GM21381 (cell line): Measurements from ENCODE around the gene DUOXA2.

ENCODE experiments used
- ATAC-seq: cut with Tn5 transposase; IDR thresholded peaks from one replicate; pipeline ENCODE4 v1.9.1; 2021; ENCODE audit warnings: mild to moderate bottlenecking, moderate library complexity; ENCODE audit not compliant: unreplicated experiment

DUOXA2 gene

DNA sequence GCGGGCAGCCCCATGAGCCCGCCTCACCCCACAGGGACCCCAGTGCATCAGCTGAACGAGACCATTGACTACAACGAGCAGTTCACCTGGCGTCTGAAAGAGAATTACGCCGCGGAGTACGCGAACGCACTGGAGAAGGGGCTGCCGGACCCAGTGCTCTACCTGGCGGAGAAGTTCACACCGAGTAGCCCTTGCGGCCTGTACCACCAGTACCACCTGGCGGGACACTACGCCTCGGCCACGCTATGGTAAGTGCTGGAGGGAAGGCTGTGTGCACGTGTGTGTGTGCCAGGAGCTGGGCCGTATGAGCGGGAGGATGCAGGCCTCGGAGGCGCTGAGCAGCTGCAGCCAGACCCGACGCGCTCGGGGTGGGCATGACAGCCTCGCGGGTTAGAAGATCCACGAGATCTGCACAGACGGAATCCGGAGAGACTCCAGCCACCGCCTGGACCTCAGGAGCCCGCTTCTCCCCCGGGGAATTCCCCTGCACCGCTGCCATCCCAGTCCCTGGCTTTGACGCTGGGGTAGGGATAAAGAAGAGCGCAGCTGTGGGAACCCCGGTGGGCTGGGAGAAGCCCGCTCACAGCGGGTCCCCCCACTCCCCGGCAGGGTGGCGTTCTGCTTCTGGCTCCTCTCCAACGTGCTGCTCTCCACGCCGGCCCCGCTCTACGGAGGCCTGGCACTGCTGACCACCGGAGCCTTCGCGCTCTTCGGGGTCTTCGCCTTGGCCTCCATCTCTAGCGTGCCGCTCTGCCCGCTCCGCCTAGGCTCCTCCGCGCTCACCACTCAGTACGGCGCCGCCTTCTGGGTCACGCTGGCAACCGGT lies 2.6 kb downstream of the DUOXA2 start:
- no peak for ATAC-seq

DNA sequence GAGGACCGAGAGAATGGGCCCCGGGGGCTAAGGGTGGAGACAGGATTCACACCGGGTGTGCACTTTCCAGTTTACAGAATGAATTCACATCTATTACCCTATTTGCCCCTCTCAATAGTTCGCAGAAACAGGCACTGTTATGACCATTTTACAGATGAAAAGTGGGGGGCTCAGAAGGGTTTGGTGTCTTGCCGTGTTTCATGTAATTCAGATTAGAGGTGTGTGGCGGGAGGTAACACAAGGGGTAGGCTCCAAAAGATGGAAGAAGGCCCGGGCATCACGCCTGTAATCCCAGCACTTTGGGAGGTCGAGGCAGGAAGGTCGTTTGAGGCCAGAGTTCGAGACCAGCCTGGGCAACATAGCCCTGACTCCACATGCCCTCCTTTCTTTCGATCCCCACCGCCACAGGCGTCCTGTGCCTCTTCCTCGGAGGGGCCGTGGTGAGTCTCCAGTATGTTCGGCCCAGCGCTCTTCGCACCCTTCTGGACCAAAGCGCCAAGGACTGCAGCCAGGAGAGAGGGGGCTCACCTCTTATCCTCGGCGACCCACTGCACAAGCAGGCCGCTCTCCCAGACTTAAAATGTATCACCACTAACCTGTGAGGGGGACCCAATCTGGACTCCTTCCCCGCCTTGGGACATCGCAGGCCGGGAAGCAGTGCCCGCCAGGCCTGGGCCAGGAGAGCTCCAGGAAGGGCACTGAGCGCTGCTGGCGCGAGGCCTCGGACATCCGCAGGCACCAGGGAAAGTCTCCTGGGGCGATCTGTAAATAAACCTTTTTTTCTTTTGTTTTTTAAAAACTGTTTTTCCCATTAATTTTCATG lies 3.4 kb downstream of the DUOXA2 start:
- ATAC-seq = no peak

DNA sequence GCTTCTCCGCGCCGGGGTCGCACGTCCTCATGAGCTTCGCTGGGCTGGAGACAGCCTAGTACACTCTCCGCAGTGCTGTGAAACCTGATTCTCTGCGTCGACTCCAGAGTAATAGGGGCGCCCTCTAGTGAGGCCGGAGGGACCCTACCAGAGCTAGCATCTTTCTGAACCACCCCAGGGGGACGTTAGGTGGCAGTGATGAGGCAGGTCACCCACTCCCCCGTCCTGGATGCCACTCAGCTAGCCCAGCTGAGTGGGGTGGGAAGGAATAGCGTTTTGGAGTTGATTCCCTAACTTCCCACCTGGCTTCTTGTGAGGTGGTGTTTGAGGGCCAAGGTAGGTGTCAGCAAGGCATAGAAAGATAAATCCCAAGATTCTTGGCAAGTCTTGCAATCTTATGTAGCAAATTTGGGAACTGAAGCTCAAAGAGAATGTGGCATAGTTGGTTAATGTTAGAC lies 4.0 kb downstream of the DUOXA2 start:
- peak; percentile 88 for ATAC-seq

DNA sequence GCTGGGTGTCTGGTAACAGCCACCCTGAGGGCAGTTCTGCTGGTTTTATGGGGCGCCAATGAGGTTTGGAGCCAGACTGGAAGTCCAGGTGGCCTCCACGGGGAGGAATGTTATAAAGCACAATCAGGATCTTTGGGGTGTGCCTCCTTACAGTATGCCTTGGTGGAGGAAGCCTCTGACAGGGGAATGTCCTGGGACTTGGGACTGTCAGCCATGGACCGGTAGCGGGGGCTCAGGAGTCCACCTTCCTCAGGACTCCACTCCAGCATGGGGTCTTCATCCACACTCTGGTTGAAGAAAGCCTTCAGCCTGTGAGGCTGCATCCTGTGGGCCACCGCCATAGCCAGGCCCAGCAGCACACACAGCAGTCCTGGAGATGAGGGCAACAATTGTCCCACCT lies 4.9 kb downstream of the DUOXA2 start:
- no peak for ATAC-seq

DNA sequence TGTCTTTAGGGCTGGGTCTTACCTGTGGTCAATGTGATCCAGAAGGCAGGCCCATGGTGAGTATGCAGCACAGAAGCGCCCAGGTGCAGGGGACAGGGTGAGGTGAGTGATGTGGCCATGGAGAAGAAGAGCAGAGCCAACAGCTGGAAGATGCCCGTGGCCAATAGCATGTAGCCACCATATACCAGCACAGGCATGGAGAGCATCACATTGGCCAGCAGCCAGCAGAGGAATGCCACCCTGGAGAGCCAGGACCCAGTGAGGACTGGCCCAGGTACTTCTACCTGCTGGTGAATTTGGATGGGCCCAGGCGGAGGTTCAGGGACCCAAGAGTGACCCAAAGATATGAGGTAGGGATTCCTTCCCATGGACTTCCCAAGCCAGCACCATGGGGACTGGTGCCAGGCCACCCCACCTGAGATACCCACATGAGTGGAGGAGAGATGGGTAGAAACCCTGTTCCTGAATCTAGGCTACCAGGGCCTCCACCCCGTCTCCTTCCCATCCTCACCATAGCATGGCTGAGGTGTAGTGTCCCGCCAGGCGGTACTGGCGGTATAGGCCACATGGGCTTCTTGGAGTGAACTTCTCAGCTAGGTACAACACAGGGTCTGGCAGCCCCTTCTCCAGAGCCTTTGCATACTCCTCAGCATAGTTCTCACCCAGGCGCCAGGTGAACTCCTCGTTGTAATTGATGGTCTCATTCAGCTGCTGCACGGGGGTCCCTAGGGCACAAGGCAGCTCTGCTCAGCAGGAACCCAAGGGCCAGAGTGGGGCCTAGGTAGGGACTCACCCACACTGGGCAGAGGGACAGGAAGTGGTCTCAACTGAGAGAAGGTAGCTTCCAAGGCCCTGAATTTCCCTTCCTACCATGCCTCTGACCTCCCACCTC lies 6.2 kb downstream of the DUOXA2 start:
- no peak for ATAC-seq

DNA sequence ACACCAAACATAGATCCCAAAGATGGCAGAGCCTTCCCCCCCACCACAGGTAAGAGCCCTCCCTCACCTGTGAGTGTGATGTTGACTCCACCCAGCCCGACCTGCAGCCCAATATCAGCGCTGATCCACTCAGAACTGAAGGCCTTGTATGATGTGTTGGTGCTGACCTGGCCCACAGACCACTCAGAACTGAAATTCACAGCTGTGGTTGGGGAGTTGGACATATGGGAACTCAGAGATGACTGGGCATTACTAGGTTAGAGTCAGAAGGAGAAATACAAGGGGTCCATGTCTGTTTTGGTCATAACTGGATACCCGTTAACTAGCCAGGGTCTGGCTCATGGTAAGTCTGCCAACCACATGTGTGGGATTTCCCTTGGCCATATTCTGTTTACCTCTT lies 6.9 kb downstream of the DUOXA2 start:
- no peak for ATAC-seq

DNA sequence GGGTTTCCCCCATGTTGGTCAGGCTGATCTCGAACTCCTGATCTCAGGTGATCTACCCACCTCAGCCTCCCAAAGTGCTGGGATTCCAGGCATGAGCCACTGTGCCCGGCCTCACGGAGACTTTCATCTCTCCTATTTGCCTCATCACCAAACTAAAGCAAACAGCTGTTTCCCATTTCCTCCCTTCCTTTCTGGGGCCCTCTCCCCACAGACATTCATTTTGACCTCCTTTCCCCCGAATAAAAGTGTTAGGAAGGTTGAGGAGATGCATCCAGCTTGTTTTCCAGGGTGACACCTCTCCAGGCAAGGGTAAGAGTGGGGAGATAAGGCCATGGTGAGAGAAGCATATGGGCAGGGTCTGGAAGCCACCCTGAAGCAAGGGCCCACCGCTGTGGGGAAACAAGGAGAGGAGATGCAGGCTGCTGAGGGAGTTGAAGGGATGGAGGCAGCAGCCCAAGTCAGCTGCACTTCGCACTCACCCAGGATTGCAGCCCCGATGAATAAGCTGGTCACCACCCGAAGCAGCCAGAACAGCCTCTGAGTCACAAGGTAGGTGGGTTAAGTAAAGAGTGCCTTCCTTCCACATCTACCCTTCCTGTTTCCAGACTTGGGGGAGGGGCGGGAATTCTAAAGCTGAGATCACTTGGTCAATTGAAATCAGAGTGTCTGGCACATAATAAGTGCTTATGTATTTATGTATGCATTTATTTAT lies 7.7 kb downstream of the DUOXA2 start:
- ATAC-seq = no peak

DNA sequence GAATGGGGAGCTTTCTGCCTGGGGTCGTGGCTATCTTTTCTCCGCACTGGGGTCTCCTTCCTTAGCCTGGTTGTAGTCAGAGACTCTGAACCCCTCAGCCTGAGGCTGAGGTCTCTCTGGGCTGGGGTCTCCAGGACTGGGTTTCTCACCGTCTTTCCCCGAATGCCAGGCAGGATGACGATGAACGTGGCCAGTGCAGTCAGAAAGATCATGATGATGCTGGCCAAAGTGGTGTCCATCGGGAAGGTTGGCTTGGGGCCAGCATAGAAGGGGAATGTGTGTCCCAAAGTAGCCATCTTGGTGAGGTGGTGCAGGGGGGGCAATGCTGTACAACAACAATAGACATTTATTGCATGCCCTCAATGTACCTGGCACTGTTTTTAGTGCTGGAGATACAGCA lies 8.6 kb downstream of the DUOXA2 start:
- no peak for ATAC-seq

DNA sequence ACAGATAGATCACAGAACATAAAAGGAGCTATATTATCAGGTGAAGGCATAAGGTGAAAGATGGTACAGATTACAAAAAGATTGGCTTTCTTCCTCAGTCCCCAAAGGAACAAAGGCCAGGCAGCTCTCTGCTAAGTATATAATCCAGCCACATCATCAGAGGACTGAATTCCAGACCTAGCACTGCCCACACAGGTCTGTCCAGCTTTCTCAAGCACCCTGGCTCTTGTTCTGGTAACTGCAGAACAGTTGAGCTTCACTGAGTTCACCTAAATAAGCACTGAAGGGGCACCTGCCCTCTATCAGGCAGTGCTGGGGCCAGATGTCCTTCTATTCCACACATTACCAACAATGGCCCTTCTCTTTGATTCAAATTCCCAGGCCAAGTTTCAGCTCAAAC lies 9.3 kb downstream of the DUOXA2 start:
- ATAC-seq = no peak

DNA sequence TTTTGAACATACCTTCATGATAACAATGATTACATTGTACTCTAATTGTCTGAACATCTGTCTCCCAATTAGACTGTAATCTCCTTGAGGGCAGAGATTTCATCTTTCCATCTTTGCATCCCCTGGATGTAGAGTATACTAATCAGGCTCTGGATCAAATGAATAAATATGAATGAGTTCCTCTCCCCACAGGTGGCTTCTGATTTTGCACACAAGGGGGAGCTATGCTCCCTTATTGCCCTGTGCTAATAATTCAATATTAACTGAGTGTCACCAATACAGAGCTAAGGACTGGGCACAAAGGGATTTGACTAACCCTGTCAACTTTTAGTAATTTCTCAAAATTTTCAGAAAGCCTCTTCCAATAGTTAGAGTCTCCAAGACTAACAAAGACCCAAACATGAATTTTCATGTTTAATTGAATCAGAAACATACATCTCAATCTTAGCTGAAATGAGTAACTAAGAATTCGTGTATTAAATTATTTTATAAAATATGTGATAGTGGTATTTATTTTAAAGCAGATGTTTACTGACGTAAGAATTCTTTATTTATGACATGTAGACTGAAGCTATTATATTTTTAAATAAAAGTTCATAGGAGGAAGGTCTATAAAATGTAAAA lies 12.5 kb downstream of the DUOXA2 start:
- no peak for ATAC-seq

DNA sequence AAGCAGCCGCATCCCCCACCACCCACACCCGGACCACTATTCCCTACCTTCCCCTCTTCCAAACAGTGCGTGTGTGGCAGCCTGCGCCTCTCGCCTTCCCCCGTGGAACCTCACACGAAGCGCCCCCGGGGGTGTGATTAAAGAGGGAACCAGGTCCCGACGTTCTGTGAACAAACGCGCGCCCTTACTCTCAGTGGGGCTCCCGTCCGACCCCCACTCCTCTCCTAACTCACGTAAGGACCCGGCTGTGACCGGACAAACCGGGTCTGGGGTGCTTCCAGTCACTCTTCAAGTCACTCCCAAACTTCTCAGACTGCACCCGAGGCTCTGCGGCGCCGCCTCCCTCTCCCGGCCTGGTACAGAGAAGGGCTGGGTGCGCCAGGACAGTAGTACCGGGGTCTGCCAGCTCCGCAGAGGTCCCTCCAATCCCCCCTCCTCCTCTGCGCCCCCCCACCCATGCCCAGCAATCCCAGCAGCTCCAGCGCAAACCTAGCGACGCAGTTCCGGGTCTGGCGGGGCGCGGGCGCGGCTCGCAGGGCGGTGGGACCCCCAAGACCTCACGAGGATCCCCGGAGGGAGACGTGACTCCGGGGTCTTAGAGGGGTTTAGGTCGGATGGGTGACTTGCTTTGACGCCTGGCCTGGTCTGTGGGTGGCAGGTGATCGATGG lies 15.0 kb downstream of the DUOXA2 start:
- no peak for ATAC-seq

DNA sequence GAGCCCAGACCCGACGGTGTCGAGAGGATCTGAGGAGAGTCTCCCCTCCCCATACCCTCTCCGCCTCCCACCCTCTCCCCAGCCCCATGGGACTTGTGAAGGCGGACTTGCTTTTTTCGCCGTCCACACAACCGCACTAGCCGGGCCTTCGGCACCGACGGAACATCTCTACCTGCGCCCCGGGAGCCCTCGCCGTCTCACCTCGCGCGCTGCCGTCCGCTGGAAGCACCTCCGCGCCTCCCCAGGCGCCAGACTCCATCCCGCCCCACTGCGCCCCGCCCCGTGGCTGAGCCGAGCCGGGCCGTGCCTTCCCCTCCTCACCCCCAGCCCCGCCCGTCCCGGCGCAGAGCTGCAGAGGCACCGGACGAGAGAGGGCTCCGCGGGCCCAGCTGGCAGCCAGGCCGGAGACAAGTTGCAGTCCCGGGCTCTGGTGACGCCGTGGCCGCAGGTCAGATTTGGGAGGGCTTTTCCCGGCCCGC lies 15.6 kb downstream of the DUOXA2 start, which contains the start of the genes DUOX1 and DUOXA1:
Gene DUOX1, plus strand, starts transcription at position 344 of the 479 bp plus-strand sequence. CDS start 1,973 bp downstream, outside the sequence.
Gene DUOXA1, minus strand, starts transcription at position 229 of the 479 bp plus-strand sequence. CDS start 6,865 bp downstream, outside the sequence.
- ATAC-seq = no peak

DNA sequence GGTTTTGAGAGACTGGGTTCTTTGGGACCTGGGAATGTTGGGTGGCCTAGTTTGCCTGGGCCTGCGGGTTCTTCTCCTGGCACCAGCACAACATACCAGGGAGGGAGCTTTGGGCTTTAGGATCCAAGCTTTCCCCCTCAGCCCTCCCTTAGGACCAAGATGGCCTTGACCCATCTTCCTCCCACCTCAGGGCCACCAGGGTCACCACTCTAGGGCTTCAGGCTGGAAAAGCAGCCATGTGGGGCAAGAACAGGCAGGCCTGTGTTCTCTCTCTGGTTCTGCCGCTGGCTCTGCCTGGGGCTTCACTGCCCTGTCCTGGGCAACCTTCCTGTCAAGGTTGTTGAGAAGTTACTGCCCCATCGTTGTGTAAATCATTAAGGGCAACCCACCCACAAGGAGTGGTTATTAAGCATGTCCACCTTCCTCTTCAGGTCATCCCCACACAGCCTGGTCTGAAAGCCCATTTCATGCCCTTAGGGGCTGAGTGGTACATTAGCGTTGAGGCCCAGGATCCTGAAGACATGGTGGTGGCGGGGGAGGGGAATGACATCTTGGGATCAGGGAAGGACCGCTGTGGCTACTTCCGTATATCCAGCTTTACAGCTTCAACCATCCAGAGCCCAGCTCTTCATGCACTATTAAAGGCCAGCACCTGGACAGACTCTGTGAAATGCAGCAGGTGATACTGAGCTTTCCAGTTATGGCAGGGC lies 16.3 kb downstream of the DUOXA2 start:
- ATAC-seq = no peak

DNA sequence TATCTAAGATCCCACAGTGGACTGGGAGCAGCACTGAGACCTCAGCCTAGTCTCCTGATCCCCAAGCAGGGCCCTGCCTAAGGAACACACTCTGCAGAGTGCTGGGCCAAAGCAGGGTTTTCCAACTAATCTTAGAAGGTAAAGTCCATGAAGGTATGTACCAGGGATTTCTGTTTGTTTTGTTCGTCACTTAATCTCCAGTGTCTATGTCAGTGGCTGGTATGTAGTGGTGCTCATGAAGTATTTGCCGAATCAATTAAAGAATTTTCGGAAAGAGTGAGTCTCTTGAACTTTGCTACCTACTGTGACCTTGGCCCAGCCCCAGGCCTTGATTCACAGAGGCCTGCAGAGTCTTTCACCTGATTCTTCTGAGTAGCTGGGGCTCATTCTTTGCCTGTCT lies 17.4 kb downstream of the DUOXA2 start:
- no peak for ATAC-seq

DNA sequence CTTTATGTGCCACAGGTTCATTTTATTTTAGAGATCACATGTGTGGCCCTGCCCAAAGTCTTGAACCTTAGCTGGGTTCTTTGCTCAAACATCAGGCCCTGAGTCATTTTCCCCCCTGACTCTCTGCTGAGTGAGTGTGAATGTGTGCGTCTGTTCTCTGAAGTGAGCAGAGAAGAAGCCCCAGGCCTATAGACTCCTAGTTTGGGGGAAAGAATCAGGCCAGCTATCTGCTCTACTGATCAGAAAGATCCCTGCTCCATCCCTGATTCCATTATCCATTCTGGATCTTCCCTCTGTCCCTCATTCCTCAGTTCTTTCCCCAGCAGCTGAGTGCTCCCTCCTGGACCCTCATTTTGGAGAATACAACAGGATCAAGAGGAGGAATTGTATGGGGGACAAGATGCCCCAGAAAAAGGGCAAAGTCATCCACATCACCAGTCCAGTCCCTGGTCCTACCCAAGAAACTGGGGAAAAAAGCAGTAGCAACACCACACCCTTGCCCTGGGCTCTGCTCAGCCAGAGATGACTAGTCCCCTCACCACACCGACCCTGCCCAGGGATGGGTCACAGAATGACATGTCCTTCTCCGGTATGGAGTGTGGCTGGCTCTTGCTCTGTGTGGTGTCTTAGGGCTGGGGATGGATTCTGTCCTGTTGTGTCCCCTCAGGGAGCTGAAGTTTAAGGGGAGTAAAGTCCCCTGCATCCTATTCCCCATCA lies 18.9 kb downstream of the DUOXA2 start:
- ATAC-seq = no peak

DNA sequence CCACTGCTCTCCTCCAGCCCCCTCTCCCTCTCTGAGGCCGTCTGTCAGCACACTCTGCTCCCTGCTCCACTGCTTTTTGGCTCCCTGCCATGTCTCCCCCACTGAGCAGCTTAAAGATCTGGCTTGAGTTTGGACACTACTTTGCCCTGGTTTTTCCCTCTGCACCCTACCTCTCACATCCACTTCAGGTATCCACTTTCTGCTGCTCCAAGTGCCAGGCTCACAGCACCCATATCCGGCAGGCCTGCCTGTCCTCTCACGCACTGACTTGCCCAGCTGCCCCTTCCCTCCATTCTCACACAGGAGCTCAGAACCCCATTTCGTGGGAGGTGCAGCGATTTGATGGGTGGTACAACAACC lies 19.4 kb downstream of the DUOXA2 start:
- no peak for ATAC-seq

DNA sequence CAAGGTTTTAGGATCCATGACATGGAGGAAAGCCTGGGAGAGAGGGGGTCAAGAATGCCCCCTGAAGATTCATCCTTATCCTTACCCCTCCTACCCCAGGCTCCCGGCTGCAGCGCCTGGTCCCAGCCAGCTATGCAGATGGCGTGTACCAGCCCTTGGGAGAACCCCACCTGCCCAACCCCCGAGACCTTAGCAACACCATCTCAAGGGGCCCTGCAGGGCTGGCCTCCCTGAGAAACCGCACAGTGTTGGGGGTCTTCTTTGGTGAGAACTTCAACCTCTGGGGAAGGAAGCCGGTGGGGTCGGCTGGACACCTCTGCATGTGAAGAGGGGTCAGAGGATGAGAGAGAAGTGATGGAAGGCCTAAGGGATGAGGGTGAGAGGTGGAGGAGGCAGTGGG lies 19.9 kb downstream of the DUOXA2 start:
- no peak for ATAC-seq
